Dendritic cell treated with granulocyte-macrophage colony-stimulating factor and Interleukin-4, amounts not matched to agents 40 ng/mL and 50 ng/mL, for 4 days (primary cell): Measurements from ENCODE around the gene FBLN2.

Experiments used
- H3K27ac Mint-ChIP-seq: one replicate; pipeline ENCODE4 v1.8.0; 2022; ENCODE audit warnings: mild to moderate bottlenecking, mixed read lengths
- H3K27me3 Mint-ChIP-seq: one replicate; pipeline ENCODE4 v1.8.0; 2022; ENCODE audit warnings: mild to moderate bottlenecking, mixed read lengths
- H3K36me3 Mint-ChIP-seq: one replicate; pipeline ENCODE4 v1.8.0; 2022; ENCODE audit warnings: low read depth, mixed read lengths
- H3K4me1 Mint-ChIP-seq: one replicate; pipeline ENCODE4 v1.8.0; 2022; ENCODE audit warnings: low read depth, mixed read lengths
- H3K4me3 Mint-ChIP-seq: one replicate; pipeline ENCODE4 v1.8.0; 2022; ENCODE audit warnings: mild to moderate bottlenecking, moderate library complexity, mixed read lengths
- H3K9me3 Mint-ChIP-seq: one replicate; pipeline ENCODE4 v1.8.0; 2022; ENCODE audit warnings: mixed read lengths
- intact Hi-C: fragments of 100-400 bp; cut with micrococcal nuclease; formaldehyde crosslinking; loops from one replicate; pipeline ENCODE4 v1.15.0; 2022

The FBLN2 gene

DNA sequence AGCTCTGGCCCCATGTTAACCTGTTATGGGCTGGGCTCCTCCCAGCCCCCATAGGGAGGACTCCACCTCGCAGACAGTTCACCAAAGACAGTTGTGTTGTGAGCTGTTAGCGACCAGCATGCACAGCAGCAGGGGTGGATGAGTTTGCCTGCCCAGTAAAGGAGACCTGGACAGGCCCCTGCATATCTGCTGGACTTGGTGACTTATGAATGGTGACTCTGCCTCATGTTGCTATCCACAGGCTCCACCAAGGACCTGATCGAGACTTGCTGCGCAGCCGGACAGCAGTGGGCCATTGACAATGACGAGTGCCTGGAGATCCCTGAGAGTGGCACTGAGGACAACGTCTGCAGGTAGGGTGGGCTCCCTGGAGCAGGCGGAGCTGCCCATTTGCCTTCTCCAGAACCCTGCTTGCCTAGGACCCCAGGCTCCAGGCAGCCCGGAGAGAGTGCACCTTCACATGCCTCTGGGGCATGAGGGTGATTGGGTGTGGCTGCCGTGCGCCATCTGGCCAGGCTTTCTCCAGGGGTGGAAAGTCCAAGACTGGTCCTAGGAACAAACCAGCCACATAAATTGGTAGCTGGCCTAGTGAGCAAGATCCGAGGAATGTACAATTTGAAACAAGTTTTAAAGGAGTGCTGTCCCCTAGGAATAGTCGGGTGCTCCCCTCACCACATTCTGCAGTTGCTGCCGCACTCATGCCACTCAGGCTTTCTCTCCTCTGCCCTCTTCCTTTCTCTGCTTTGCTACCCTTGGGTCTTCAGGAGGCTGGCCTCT lies 59.1 kb downstream of the FBLN2 start:
- Mint-ChIP-seq H3K27ac (no peak overlapping the region), H3K4me3 (no peak overlapping the region), H3K36me3 (no peaks in the 10 kb centered on the region), H3K4me1 (no peaks in the 10 kb centered on the region), H3K9me3 (no peaks in the 10 kb centered on the region), H3K27me3 (no peaks in the 10 kb centered on the region)
- intact Hi-C loops = no loop called here

GRCh38 chr3:13608969-13609725 lies 60.2 kb downstream of the FBLN2 start:
- Mint-ChIP-seq H3K9me3 (no peaks in the 10 kb centered on the region), H3K4me1 (no peaks in the 10 kb centered on the region), H3K36me3 (no peaks in the 10 kb centered on the region), H3K27ac (no peak overlapping the region), H3K4me3 (no peak overlapping the region), H3K27me3 (no peaks in the 10 kb centered on the region)
- intact Hi-C loops = no loop called here

GRCh38 chr3:13610006-13610570 lies 61.2 kb downstream of the FBLN2 start:
- no peak overlapping the region for H3K27ac Mint-ChIP-seq
- H3K4me1 Mint-ChIP-seq = no peaks in the 10 kb centered on the region
- no peaks in the 10 kb centered on the region for H3K9me3 Mint-ChIP-seq
- H3K4me3 Mint-ChIP-seq = no peak overlapping the region
- intact Hi-C loops = no loop called here
- no peaks in the 10 kb centered on the region for H3K27me3 Mint-ChIP-seq
- H3K36me3 Mint-ChIP-seq = no peaks in the 10 kb centered on the region

GRCh38 chr3:13611221-13611620 lies 62.3 kb downstream of the FBLN2 start:
- Mint-ChIP-seq H3K36me3 (no peaks in the 10 kb centered on the region), H3K27ac (no peak overlapping the region), H3K27me3 (no peaks in the 10 kb centered on the region), H3K4me1 (no peaks in the 10 kb centered on the region), H3K9me3 (no peaks in the 10 kb centered on the region), H3K4me3 (no peak overlapping the region)
- intact Hi-C loops = no loop called here

GRCh38 chr3:13612829-13613228 lies 63.9 kb downstream of the FBLN2 start:
- intact Hi-C loops = no loop called here
- no peak overlapping the region for H3K4me3 Mint-ChIP-seq
- no peaks in the 10 kb centered on the region for H3K4me1 Mint-ChIP-seq
- H3K9me3 Mint-ChIP-seq = no peaks in the 10 kb centered on the region
- no peaks in the 10 kb centered on the region for H3K27me3 Mint-ChIP-seq
- no peak overlapping the region for H3K27ac Mint-ChIP-seq
- H3K36me3 Mint-ChIP-seq = no peaks in the 10 kb centered on the region

- H3K36me3 Mint-ChIP-seq = no peaks in the 10 kb centered on the region
- H3K27ac Mint-ChIP-seq = no peak overlapping the region
- H3K9me3 Mint-ChIP-seq = no peaks in the 10 kb centered on the region
- no peak overlapping the region for H3K4me3 Mint-ChIP-seq
- H3K27me3 Mint-ChIP-seq = no peaks in the 10 kb centered on the region
- H3K4me1 Mint-ChIP-seq = no peaks in the 10 kb centered on the region
- intact Hi-C loops = no loop called here
Observed at GRCh38 chr3:13613343-13614190, 64.6 kb downstream of the FBLN2 start.

- Mint-ChIP-seq H3K9me3 (no peaks in the 10 kb centered on the region), H3K4me1 (no peaks in the 10 kb centered on the region), H3K27ac (no peak overlapping the region), H3K4me3 (no peak overlapping the region), H3K36me3 (no peaks in the 10 kb centered on the region), H3K27me3 (no peaks in the 10 kb centered on the region)
- intact Hi-C loops = no loop called here
Observed at GRCh38 chr3:13614607-13615006, 65.7 kb downstream of the FBLN2 start.

- Mint-ChIP-seq H3K4me3 (no peak overlapping the region), H3K4me1 (no peaks in the 10 kb centered on the region), H3K27me3 (no peaks in the 10 kb centered on the region), H3K36me3 (no peaks in the 10 kb centered on the region), H3K9me3 (no peaks in the 10 kb centered on the region), H3K27ac (no peak overlapping the region)
- intact Hi-C loops = no loop called here
Observed at GRCh38 chr3:13615019-13615528, 66.1 kb downstream of the FBLN2 start.

DNA sequence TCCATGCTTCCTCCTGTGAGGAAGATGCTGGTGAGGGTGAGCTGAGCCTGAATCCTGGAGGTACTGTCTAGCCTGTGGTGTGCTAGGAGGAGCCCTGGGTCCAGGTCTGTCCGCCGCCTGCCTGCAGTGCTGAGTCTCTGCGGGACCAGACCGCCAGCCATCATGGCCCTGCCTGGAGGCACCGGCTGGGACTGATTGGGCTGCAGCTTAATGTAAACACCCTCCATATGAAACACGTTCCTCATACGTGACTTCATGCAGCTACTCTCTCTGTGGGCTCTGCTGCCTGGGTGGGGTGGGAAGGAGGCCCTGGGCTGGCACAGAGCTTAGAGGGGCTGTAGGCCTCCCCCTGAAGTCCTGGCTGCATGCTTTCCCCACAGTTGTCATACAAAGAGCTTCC lies 67.4 kb downstream of the FBLN2 start:
- no peaks in the 10 kb centered on the region for H3K36me3 Mint-ChIP-seq
- H3K27me3 Mint-ChIP-seq = no peaks in the 10 kb centered on the region
- no peak overlapping the region for H3K4me3 Mint-ChIP-seq
- H3K27ac Mint-ChIP-seq = no peak overlapping the region
- H3K4me1 Mint-ChIP-seq = no peaks in the 10 kb centered on the region
- intact Hi-C loops = no loop called here
- H3K9me3 Mint-ChIP-seq = no peaks in the 10 kb centered on the region

GRCh38 chr3:13617097-13617738 lies 68.3 kb downstream of the FBLN2 start:
- Mint-ChIP-seq H3K36me3 (no peaks in the 10 kb centered on the region), H3K4me3 (no peak overlapping the region), H3K9me3 (no peaks in the 10 kb centered on the region), H3K27me3 (no peaks in the 10 kb centered on the region), H3K4me1 (no peaks in the 10 kb centered on the region), H3K27ac (no peak overlapping the region)
- intact Hi-C loops = no loop called here

GRCh38 chr3:13617981-13618380 lies 69.1 kb downstream of the FBLN2 start:
- no peak overlapping the region for H3K27ac Mint-ChIP-seq
- intact Hi-C loops = no loop called here
- H3K36me3 Mint-ChIP-seq = no peaks in the 10 kb centered on the region
- H3K4me3 Mint-ChIP-seq = no peak overlapping the region
- H3K27me3 Mint-ChIP-seq = no peaks in the 10 kb centered on the region
- no peaks in the 10 kb centered on the region for H3K9me3 Mint-ChIP-seq
- no peaks in the 10 kb centered on the region for H3K4me1 Mint-ChIP-seq

DNA sequence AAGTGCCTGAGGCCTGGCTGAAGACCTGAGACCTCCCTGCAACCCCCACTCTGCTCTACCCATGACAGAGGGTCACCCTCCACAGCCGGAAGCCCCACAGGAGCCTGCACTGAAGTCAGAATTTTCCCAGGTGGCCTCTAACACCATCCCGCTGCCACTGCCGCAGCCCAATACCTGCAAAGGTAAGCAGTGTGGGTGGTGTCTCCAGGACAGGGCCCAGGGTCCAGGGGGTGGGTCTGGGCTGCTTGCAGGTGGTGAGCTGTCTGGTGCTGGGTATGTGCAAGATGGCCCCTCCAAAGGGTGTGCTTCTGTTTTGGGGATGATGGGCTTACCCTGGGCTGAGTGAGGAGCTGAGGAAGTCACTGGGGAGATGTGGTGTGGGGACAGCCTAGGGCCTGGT lies 69.9 kb downstream of the FBLN2 start:
- no peaks in the 10 kb centered on the region for H3K36me3 Mint-ChIP-seq
- H3K27me3 Mint-ChIP-seq = no peaks in the 10 kb centered on the region
- no peak overlapping the region for H3K4me3 Mint-ChIP-seq
- H3K27ac Mint-ChIP-seq = no peak overlapping the region
- H3K9me3 Mint-ChIP-seq = no peaks in the 10 kb centered on the region
- no peaks in the 10 kb centered on the region for H3K4me1 Mint-ChIP-seq
- intact Hi-C loops = no loop called here

DNA sequence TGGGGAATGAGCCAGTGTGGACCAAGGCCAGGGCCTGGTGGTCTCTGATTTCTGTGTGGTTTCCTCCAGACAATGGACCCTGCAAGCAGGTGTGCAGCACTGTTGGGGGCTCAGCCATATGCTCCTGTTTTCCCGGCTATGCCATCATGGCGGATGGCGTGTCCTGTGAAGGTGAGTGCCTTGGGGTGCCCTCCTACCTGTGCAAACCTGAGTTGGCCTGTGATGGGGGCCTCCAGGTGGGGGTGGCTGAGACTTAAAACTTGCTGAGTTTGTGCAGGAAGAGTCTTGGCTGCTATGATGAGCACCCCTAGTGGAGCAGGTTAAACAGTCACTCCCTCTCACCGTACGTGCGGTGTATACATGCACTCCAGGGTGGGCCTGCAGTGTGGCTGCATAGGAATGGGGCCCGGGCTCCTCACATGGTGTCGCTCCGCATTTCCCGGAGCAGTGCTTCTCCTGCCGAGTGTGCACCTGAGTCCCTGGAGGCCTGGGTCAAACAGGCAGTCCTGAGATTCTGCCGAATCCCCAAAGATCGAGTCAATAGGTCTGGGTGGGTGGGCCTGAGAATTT lies 70.8 kb downstream of the FBLN2 start:
- no peaks in the 10 kb centered on the region for H3K9me3 Mint-ChIP-seq
- intact Hi-C loops = no loop called here
- no peaks in the 10 kb centered on the region for H3K36me3 Mint-ChIP-seq
- H3K27me3 Mint-ChIP-seq = no peaks in the 10 kb centered on the region
- no peaks in the 10 kb centered on the region for H3K4me1 Mint-ChIP-seq
- no peak overlapping the region for H3K27ac Mint-ChIP-seq
- H3K4me3 Mint-ChIP-seq = no peak overlapping the region
